ENCODE results near the gene EGR1.

EGR1 gene

GRCh38 chr5:138465261-138466124 lies at the start of gene EGR1:
Gene EGR1, plus strand, starts transcription at chr5:138465479. Its CDS starts 283 bp downstream, at chr5:138465762.
- DNase-seq: peak; percentile 95

GRCh38 chr5:138418444-138418843 lies 46.8 kb upstream of the EGR1 start:
- no peak for DNase-seq

GRCh38 chr5:138425079-138425478 lies 40.2 kb upstream of the EGR1 start:
- DNase-seq: no peak

- DNase-seq: no peak
These were observed 29.3 kb upstream of the EGR1 start for GRCh38 chr5:138435943-138436342.

- no peak for DNase-seq
These were observed 27.1 kb upstream of the EGR1 start for GRCh38 chr5:138438003-138438723.

- DNase-seq: peak; percentile 55
These were observed 26.4 kb upstream of the EGR1 start, which contains the start of gene REEP2 for GRCh38 chr5:138438724-138439476. Gene REEP2, plus strand, starts transcription at chr5:138439057. Its CDS starts 152 bp downstream, at chr5:138439209.

GRCh38 chr5:138439477-138440158 lies 25.7 kb upstream of the EGR1 start:
- DNase-seq: no peak

GRCh38 chr5:138440159-138441073 lies 24.9 kb upstream of the EGR1 start:
- DNase-seq: no peak

- no peak for DNase-seq
These were observed 24.1 kb upstream of the EGR1 start for GRCh38 chr5:138441221-138441620.

GRCh38 chr5:138444078-138444773 lies 21.1 kb upstream of the EGR1 start:
- no peak for DNase-seq

- DNase-seq: no peak
These were observed 20.3 kb upstream of the EGR1 start for GRCh38 chr5:138444774-138445546.

- DNase-seq: no peak
These were observed 19.6 kb upstream of the EGR1 start for GRCh38 chr5:138445547-138446271.

- no peak for DNase-seq
These were observed 17.2 kb upstream of the EGR1 start for GRCh38 chr5:138448070-138448469.

- DNase-seq: no peak
These were observed 16.5 kb upstream of the EGR1 start for GRCh38 chr5:138448481-138449398.

GRCh38 chr5:138449501-138450239 lies 15.6 kb upstream of the EGR1 start:
- DNase-seq: peak; percentile 74

- no peak for DNase-seq
These were observed 14.3 kb upstream of the EGR1 start for GRCh38 chr5:138450971-138451370.

- DNase-seq: no peak
These were observed 12.6 kb upstream of the EGR1 start for GRCh38 chr5:138452720-138453119.
